Stimulated activated CD4-positive, alpha-beta T cell treated with anti-CD3 and anti-CD28 coated beads, Interleukin-1b, Interleukin-23, amount 100 ng/mL, for 48 hours (primary cell): ENCODE measurements around the gene SLC2A5.
"Not testable (repeated sequence)": the region's sequence is repeated elsewhere in the genome, so short reads cannot be mapped to it uniquely, and the experiment has no call there.

Source experiments
- DNase-seq: peaks from one replicate; pipeline ENCODE4 v3.0.0-alpha.2; 2020

SLC2A5 gene

DNA sequence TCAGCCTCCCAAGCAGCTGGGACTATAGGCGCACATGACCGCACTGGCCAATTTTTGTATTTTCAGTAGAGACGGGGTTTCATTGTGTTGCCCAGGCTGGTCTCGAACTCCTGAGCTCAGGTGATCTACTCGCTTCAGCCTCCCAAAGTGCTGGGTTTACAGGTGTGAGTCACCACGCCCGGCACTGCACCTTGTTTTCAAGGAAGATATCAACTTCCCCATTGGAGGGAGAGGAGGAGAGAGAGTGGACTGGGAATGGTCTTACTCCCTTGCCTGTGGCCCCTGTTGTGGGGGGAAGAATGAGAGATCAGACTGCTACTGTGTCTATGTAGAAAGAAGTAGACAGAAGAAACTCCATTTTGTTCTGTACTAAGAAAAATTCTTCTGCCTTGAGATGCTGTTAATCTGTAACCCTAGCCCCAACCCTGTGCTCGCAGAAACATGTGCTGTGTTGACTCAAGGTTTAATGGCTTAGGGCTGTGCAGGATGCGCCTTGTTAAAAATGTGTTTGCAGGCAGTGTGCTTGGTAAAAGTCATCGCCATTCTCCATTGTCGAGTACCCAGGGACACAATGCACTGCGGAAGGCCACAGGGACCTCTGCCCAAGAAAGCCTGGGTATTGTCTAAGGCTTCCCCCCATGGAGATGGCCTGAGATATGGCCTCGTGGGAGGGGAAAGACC lies 67.8 kb downstream of the SLC2A5 start:
- not testable (repeated sequence) for DNase-seq

DNA sequence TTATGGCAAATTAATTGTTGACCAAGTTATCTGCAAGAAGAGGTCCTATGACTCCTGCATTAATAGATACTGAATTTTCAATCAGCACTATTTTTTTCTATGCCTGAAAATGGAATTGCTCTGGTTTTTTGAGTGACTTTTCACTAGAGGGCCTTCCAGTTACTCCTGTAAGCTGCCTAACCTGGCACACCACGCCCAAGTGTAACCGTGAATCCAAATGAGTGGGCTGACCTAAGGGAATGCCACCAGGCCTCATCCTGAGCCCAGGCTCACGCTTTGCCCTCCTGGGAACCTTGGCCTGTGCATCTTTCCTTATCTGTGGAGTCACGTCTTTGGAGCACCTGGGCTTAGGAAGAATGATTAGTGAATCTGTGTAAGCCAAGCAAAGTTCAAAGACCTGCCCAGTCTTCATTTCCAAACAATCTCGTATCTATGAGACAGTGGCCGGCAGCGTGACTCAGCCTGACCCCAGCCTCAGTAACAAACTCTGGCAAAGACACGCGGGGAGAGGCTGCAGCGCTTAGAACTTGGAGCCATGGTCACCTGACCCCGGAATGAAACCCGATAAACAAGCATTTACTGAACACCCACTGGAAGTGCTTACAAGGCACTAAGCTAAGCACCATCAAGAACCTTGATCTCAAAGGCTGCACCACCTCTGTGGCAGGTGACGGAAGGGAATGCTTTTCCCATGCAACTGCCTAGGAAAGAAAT lies 75.3 kb downstream of the SLC2A5 start:
- DNase-seq: not testable (repeated sequence)

GRCh38 chr1:8992936-8993687 lies 76.3 kb downstream of the SLC2A5 start:
- no peak for DNase-seq

DNA sequence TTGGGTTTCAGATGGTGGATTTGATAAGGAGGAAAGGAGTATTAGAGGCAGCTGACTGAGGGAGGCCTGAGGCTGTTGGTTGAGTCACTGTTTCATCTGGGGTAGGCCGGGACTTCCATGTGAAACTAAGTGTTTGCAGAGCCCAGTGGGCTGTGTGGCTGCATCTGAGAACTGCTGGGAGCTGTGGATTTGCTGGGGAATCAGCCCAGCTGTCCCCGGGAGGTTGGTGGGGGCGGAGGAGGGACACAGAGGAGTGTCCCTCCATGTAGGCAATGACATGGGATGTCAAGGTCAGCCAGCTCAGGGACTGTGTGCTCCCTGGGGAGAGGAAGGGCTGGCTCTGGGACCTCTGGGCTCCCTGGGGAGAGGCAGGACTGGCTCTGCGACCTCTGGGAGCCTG lies 79.6 kb downstream of the SLC2A5 start:
- no peak for DNase-seq

DNA sequence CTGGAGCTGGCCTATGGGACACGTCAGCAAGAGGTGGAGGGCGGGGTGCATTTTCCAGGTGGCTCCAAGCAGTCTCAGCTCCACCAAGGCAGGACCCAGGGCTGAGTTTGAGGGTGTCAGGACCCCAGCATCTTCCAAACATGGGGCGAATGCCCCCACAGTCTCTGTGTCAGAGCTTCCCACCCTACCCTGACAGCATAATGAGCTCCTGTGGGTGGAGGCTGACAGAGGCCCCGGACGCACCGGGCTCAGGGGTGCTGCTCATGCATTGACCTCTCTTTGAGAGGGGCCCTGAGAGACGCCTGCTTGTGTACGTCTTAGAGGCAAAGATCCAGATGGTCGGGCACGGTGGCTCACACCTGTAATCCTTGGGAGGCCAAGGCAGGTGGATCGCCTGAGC lies 80.4 kb downstream of the SLC2A5 start:
- no peak for DNase-seq

DNA sequence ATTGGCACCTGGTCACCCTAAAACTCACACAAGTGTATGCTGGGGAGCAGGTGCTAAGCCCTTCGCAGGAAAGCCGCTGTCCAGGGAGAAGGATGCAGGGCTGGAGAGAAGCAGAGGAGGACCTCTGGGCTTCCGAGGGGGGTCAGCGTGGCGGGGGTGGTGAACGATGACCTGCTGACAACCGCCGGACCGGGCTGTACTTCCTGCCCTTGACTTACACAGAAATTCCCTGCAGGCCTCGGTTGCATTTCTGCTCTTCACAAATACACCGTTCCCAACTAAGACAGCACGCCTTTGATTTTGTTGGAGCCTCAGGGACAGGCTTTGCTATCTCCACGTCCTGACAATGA lies 80.8 kb downstream of the SLC2A5 start:
- no peak for DNase-seq

DNA sequence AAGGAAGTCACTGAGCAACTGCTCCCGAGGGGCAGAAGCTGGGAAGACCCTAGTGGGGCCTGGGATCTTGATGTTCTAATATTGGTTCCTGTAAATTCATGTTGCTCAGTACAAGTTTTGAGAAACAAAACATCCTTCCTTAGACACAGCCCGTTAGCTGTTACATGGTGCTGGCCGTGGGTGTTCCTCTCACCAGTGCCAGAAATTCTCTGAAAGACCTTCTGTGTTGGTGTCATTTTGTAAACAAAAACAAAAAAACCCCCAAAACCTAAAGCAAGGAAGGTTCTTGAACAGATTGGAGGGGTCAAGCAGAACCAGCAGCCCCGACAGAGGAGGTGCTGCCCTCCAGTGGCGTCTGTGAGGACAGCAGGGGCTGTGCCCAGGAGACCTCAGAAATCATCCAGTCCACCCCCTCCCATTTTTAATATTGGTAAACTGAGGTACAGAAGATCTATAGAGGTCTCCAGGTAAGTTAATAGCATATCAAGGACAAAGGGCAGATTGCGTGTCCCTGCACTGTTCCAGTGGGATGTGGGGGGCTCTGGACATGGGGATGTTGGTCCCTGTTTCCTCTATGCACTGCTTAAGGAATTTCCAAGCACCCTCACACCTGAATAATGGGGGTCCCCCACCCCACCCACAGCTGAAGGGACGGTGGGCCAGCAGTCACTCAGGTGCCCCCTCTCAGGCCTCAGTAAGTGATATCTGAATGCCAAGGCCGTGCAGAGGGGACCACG lies 81.4 kb downstream of the SLC2A5 start:
- peak; percentile 59 for DNase-seq

GRCh38 chr1:8986814-8987190 lies 82.6 kb downstream of the SLC2A5 start:
- DNase-seq: no peak

GRCh38 chr1:8985915-8986813 lies 83.3 kb downstream of the SLC2A5 start:
- no peak for DNase-seq
